Epithelial cell of esophagus (primary cell): ENCODE results near the gene PARM1.

Experiments used
- DNase-seq: peaks from one replicate; pipeline ENCODE4 v3.0.0; 2010; ENCODE audit warnings: low read depth
- H3K4me3 ChIP-seq: 2 replicates; pipeline ENCODE4 v1.5.1; 2011; ENCODE audit warnings: mild to moderate bottlenecking, low read length, control low read depth
- CTCF ChIP-seq: IDR thresholded peaks from 2 replicates; pipeline ENCODE4 v1.5.1; 2011; ENCODE audit warnings: low read depth, mild to moderate bottlenecking, low read length, control low read depth, inconsistent platforms; ENCODE audit not compliant: insufficient read depth; ENCODE audit errors: missing control alignments

The PARM1 gene

DNA sequence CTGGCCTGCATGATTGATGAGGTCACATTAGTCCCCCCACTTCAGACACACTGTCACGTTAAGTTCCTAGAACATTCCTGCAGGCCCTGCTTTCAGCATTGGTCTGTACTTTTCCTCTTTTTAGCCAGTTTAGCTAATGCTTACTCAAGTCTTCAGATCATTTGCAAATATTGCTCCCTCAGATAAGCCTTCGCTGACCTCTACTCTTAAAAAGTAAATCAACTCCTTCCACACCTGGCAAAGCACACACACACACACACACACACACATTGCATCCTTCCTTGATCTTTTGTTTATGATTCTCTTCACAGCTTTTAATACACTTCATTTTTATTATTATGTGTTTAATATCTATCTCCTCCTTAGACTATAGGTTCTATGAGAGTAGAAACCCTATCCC, 31.4 kb downstream of the PARM1 start:
- no peak for DNase-seq
- no peak overlapping the region for H3K4me3 ChIP-seq
- no peak for TF ChIP-seq CTCF

DNA sequence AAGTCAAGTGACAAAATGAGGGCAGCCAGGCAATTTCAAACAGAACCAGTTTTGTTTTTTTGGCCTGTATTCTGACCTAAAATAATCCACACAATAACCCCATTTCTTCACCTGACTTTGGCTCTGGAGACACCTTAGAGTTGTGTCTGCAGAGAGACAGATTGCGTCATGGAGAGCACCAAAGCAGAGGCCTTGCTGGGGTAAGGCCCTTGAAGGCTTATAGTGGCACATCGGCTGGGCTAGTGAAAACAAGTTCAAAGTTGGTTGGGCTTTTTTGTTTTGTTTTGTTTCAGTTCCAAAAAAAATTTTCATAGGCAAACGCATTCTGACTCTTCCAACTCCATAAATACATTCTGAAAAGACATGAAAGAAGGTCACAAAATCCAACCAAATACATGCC, 34.4 kb downstream of the PARM1 start:
- H3K4me3 ChIP-seq = no peak overlapping the region
- no peak for TF ChIP-seq CTCF
- peak; percentile 38 for DNase-seq

DNA sequence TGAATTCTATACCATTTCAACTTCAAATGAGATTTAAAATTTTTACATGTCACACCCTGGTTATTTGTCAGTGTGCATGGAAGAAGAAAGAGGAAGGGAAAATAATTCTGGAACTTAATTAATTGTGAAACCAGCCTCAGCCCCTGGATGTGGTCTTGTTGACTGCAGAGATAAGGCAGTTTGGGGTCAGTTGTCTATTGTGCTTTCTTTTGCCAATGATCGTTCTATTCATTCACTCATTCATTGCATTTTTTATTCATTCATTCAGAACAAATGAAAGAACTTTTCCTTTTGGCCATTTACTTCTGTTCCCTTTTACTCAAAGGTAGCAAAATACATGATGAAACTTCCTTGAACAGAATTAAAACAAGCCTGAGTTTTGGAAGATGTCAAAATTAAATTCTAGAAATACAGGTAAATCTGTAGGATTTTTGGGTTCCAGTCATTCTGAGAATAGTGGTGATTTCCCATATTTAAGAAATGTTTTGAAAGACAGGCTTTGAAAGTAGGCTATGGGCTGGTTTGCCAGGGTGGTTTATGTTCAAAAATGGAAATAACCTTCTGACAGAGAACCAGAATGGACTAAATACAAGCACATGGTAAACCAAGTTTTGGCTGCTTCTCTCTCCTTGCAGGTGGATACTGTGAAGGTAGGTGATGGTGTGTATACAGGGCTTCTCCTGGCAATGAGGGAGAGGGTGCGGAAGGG, 35.7 kb downstream of the PARM1 start:
- no peak for DNase-seq
- TF ChIP-seq CTCF = no peak
- H3K4me3 ChIP-seq = no peak overlapping the region

DNA sequence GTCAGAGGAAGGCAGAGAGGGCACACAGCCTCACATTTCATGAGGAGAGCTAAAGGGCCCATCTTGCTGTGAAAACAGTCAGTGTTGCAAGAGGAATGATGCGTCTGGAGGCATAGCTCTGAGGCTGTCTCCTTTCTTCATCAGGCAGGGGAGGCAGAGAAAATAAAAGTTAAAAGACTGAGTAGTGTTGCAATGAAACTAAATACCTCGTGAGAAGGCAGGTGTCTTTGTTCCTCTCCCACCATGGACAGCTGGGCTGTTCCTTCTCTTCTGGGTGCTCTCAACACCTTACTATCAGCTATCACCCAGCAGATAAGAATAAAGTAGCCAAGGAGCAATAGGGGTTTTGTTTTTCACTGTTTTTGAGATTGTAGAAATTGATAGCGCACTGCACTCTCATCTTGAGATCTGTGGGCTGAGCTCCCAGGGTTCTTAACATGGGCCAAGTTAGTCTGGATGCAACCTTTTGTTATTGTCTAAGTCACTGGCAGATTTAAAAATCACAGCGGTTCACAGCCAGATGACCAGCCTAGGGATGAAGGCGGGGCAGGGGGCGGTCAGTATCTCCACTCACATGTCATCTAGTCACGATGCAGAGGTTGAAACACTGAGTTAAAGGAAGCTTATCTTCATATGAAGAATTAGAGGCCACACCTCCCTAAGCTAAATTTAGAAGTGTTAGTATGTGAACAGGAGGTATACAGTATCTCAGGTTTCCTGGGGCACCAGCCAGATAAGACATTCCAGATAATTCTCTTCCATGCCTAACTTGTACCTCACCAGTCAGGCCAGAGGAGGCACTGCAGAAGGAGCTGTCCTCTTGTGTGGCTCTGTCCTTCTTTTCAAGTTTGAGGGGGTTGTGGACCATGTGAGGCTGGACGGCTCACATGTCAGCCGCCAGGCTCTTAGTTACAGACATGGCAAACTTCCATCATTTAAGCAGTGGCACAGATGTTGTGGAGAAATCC, 36.9 kb downstream of the PARM1 start:
- no peak for TF ChIP-seq CTCF
- DNase-seq = no peak
- H3K4me3 ChIP-seq = no peak overlapping the region

DNA sequence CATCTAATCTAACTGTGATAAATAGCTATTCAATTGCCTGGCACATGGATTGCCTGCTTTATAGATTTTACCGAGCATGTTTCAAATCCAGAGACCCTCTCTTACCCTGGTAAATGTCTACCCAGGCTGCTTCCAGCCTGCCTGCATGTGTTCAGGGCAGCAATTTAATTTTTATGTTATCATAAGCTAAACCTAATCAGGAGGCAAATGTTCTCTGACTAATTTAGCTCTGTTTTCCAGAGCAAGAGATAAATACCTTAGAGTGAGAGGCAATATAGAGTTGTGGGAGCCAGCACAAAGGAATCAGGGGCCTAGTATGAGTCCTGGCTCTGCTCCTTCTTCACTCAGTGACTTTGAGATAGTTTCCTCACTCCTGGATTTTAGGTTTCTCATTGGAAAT, 37.7 kb downstream of the PARM1 start:
- no peak for TF ChIP-seq CTCF
- no peak for DNase-seq

GRCh38 chr4:74971862-74972261, 38.9 kb downstream of the PARM1 start:
- no peak overlapping the region for H3K4me3 ChIP-seq
- no peak for TF ChIP-seq CTCF
- DNase-seq = no peak

More for the DNA sequence above, 37.7 kb downstream of the PARM1 start:
- H3K4me3 ChIP-seq = no peak overlapping the region

- TF ChIP-seq CTCF = no peak
- DNase-seq = no peak
- H3K4me3 ChIP-seq = no peak overlapping the region
Observed at GRCh38 chr4:74975082-74975481, 42.2 kb downstream of the PARM1 start.
